Measurements from ENCODE around the gene KIAA1755. TPM values are rescaled to one million over a fixed set of nuclear protein-coding genes. Genes with fewer than 3 reads are reported as not detected.

Gene KIAA1755
- total RNA-seq, 1 experiment from 2014 or later: 0.22 TPM

- Histone ChIP-seq H2AFZ (no peak overlapping the region), H3K79me2 (ENCODE audit: low read depth) (no peaks in the 10 kb centered on the region), H3K4me1 (replicated peaks; ENCODE audit: insufficient read depth) (no peaks in the 10 kb centered on the region), H3K27ac (no peak overlapping the region), H3K27me3 (ENCODE audit: insufficient read depth, low read depth) (peaks cover 55% of the 10 kb centered on the region), H3K9me3 (ENCODE audit: insufficient read depth, low read depth) (peaks cover 31% of the 10 kb centered on the region), H3F3A (ENCODE audit: insufficient read depth, low read depth) (no peaks in the 10 kb centered on the region), H3K9me2 (ENCODE audit: insufficient read depth) (no peaks in the 10 kb centered on the region), H3K4me3 (no peak overlapping the region), H3K4me2 (no peak overlapping the region), H3K36me3 (ENCODE audit: low read depth) (no peaks in the 10 kb centered on the region), H4K20me1 (ENCODE audit: insufficient read depth) (no peaks in the 10 kb centered on the region)
- POLR2A ChIA-PET (ENCODE audit: unreplicated experiment): no interaction called here
- CTCF ChIA-PET: no interaction called here
- TF ChIP-seq CTCF (conservative IDR thresholded peaks at IDR 0.05) (no peak), EZH2 (IDR thresholded peaks at IDR 0.05; ENCODE audit: low read depth) (no peak)
- intact Hi-C loops (cut with micrococcal nuclease; ENCODE audit: unreplicated experiment): no loop called here
- DNase-seq: peak in 1 of 2 experiments; percentile 24
- no TSS peak for BruUV-seq (replicated peaks)
Measured at GRCh38 chr20:38238829-38239228, 21.7 kb downstream of the KIAA1755 start.

GRCh38 chr20:38237381-38237780 is 23.2 kb downstream of the KIAA1755 start:
- ChIA-PET CTCF (no interaction called here), POLR2A (ENCODE audit: unreplicated experiment) (no interaction called here)
- no peak overlapping the region for H3K27ac ChIP-seq
- no peaks in the 10 kb centered on the region for H3F3A ChIP-seq (ENCODE audit: insufficient read depth, low read depth)
- H3K4me2 ChIP-seq: no peak overlapping the region
- BruUV-seq (replicated peaks): no TSS peak
- H3K9me2 ChIP-seq (ENCODE audit: insufficient read depth): no peaks in the 10 kb centered on the region
- no peak overlapping the region for H3K4me3 ChIP-seq
- intact Hi-C loops (cut with micrococcal nuclease; ENCODE audit: unreplicated experiment): no loop called here
- peaks cover 16% of the 10 kb centered on the region for H3K9me3 ChIP-seq (ENCODE audit: insufficient read depth, low read depth)
- no peaks in the 10 kb centered on the region for H3K36me3 ChIP-seq (ENCODE audit: low read depth)
- H4K20me1 ChIP-seq (ENCODE audit: insufficient read depth): no peaks in the 10 kb centered on the region
- H3K4me1 ChIP-seq (replicated peaks; ENCODE audit: insufficient read depth): no peaks in the 10 kb centered on the region
- peaks cover 55% of the 10 kb centered on the region for H3K27me3 ChIP-seq (ENCODE audit: insufficient read depth, low read depth)
- no peaks in the 10 kb centered on the region for H3K79me2 ChIP-seq (ENCODE audit: low read depth)
- no peak for DNase-seq
- H2AFZ ChIP-seq: no peak overlapping the region
- no peak for TF ChIP-seq EZH2 (IDR thresholded peaks at IDR 0.05; ENCODE audit: low read depth)
- TF ChIP-seq CTCF (conservative IDR thresholded peaks at IDR 0.05): no peak

- no peaks in the 10 kb centered on the region; the same call in 1 of the 2 replicates for H3F3A ChIP-seq (ENCODE audit: insufficient read depth, low read depth)
- no peaks in the 10 kb centered on the region for H3K36me3 ChIP-seq (ENCODE audit: low read depth)
- no peaks in the 10 kb centered on the region for H4K20me1 ChIP-seq (ENCODE audit: insufficient read depth)
- H3K4me1 ChIP-seq (replicated peaks; ENCODE audit: insufficient read depth): no peaks in the 10 kb centered on the region
- no peak for TF ChIP-seq CTCF (conservative IDR thresholded peaks at IDR 0.05)
- no peak for TF ChIP-seq EZH2 (IDR thresholded peaks at IDR 0.05; ENCODE audit: low read depth)
- H3K9me2 ChIP-seq (ENCODE audit: insufficient read depth): no peaks in the 10 kb centered on the region
- DNase-seq: peak in 1 of 2 experiments; percentile 17
- H3K79me2 ChIP-seq (ENCODE audit: low read depth): no peaks in the 10 kb centered on the region
- H3K4me2 ChIP-seq: no peak overlapping the region
- ChIA-PET POLR2A (ENCODE audit: unreplicated experiment) (interaction anchor here (0.6 kb wide), 2 partner anchors 267 to 1036 kb away, joined by 3 to 5 read pairs; no protein-coding TSS in a partner anchor), CTCF (interaction anchor here (0.5 kb wide), 1 partner anchor 153 kb away, joined by 3 read pairs; no protein-coding TSS in a partner anchor)
- H2AFZ ChIP-seq: no peak overlapping the region
- no peaks in the 10 kb centered on the region for H3K9me3 ChIP-seq (ENCODE audit: insufficient read depth, low read depth)
- no peak overlapping the region for H3K27ac ChIP-seq
- intact Hi-C loops (cut with micrococcal nuclease; ENCODE audit: unreplicated experiment): loop anchor here (5.0 kb wide), 1 partner anchor 76 kb away; no protein-coding TSS in a partner anchor
- H3K4me3 ChIP-seq: no peak overlapping the region
- H3K27me3 ChIP-seq (ENCODE audit: insufficient read depth, low read depth): peaks cover 21% of the 10 kb centered on the region; the same call in 1 of the 2 replicates
- no TSS peak for BruUV-seq (replicated peaks)
Measured at GRCh38 chr20:38231531-38232121, 28.9 kb downstream of the KIAA1755 start.

Data from PC-9 (cell line).